NCI-H2081 (cell line): ENCODE data around the gene SLC26A8.
"Not testable (repeated sequence)": the region's sequence is repeated elsewhere in the genome, so short reads cannot be mapped to it uniquely, and the experiment has no call there.

Experiments
- DNase-seq, 2 experiments: peaks; one replicate each; lab custom pipeline; 2025; lab: John Stamatoyannopoulos, UW

Gene SLC26A8

GRCh38 chr6:36018339-36018738, 6.1 kb downstream of the SLC26A8 start:
- DNase-seq: no peak

GRCh38 chr6:36015666-36016065, 8.8 kb downstream of the SLC26A8 start:
- no peak for DNase-seq

- DNase-seq: no peak
Observed at GRCh38 chr6:36000451-36000850, 24.0 kb downstream of the SLC26A8 start.

- DNase-seq: no peak
Observed at GRCh38 chr6:35993150-35993549, 31.3 kb downstream of the SLC26A8 start.

- DNase-seq: not testable (repeated sequence)
Observed at GRCh38 chr6:35988047-35988446, 36.4 kb downstream of the SLC26A8 start.

GRCh38 chr6:35984701-35985100, 39.7 kb downstream of the SLC26A8 start:
- DNase-seq: no peak

GRCh38 chr6:35980991-35981645, 43.3 kb downstream of the SLC26A8 start:
- DNase-seq: no peak

GRCh38 chr6:35980126-35980525, 44.3 kb downstream of the SLC26A8 start:
- not testable (repeated sequence) for DNase-seq

- no peak for DNase-seq
Observed at GRCh38 chr6:35977308-35977707, 47.1 kb downstream of the SLC26A8 start.

- no peak for DNase-seq
Observed at GRCh38 chr6:35973670-35974222, 50.7 kb downstream of the SLC26A8 start.

- no peak for DNase-seq
Observed at GRCh38 chr6:35972471-35973367, 51.7 kb downstream of the SLC26A8 start.

GRCh38 chr6:35970181-35970580, 54.3 kb downstream of the SLC26A8 start:
- DNase-seq: no peak

GRCh38 chr6:35969646-35970045, 54.8 kb downstream of the SLC26A8 start:
- no peak for DNase-seq

GRCh38 chr6:35968821-35969220, 55.6 kb downstream of the SLC26A8 start:
- DNase-seq: no peak

- peak; percentile 25 to 80 for DNase-seq
Observed at GRCh38 chr6:35967076-35967774, 57.2 kb downstream of the SLC26A8 start.

- DNase-seq: no peak
Observed at GRCh38 chr6:35962779-35963560, 61.5 kb downstream of the SLC26A8 start.

- no peak for DNase-seq
Observed at GRCh38 chr6:35960187-35960586, 64.3 kb downstream of the SLC26A8 start.

GRCh38 chr6:35955970-35956369, 68.5 kb downstream of the SLC26A8 start:
- no peak for DNase-seq

- DNase-seq: no peak
Observed at GRCh38 chr6:35955521-35955920, 68.9 kb downstream of the SLC26A8 start.

GRCh38 chr6:35955071-35955470, 69.4 kb downstream of the SLC26A8 start:
- DNase-seq: no peak

- DNase-seq: no peak
Observed at GRCh38 chr6:35954333-35954732, 70.1 kb downstream of the SLC26A8 start.

- no peak for DNase-seq
Observed at GRCh38 chr6:35948725-35949124, 75.7 kb downstream of the SLC26A8 start.
